IMR-90 (cell line): ENCODE data around the gene CAVIN1. TPM values are rescaled to one million over a fixed set of nuclear protein-coding genes. Genes with fewer than 3 reads are reported as not detected.
A peak's percentile ranks its signal among the peaks of the same experiment; 100 is the strongest.

Experiments
- ATAC-seq: fragments of 200-7000 bp; cut with Tn5 transposase; 2 replicates; pipeline ENCODE4 v1.9.1; 2020; ENCODE audit warnings: low read depth, mild to moderate bottlenecking, moderate library complexity
- BruUV-seq: library from RNA; stranded (reverse); fragments of 400-500 nt; replicated peaks from 2 replicates; lab custom pipeline; 2021; lab: Mats Ljungman, UMichigan
- CTCF ChIA-PET: fragments of 300-600 bp; formaldehyde crosslinking; extraction: SDS; loops from one replicate; lab custom pipeline; 2021; ENCODE audit warnings: antibody characterized with exemption; lab: Yijun Ruan, JAX
- POLR2A ChIA-PET: fragments of 300-600 bp; sonication (Branson Sonifier 250); formaldehyde crosslinking; loops from one replicate; lab custom pipeline; 2022; ENCODE audit warnings: antibody characterized with exemption; ENCODE audit not compliant: unreplicated experiment; lab: Charles Lee
- DNase-seq: peaks from one replicate; pipeline ENCODE4 v3.0.0; 2013
- H2AFZ ChIP-seq: replicated peaks from 2 replicates; pipeline ENCODE3; 2013; ENCODE audit warnings: low read length, mild to moderate bottlenecking; ENCODE audit not compliant: poor library complexity
- H2AK5ac ChIP-seq: 2 replicates; pipeline ENCODE4 v1.6.1; 2013; ENCODE audit warnings: low read depth, low read length, inconsistent platforms
- H2AK9ac ChIP-seq: replicated peaks from 2 replicates; pipeline ENCODE3; 2013; ENCODE audit warnings: mild to moderate bottlenecking, low read depth, low read length, moderate library complexity; ENCODE audit not compliant: poor library complexity
- H2BK120ac ChIP-seq: 2 replicates; pipeline ENCODE4 v1.6.1; 2013; ENCODE audit warnings: low read depth, low read length, inconsistent platforms
- H2BK15ac ChIP-seq: 3 replicates; pipeline ENCODE4 v1.6.1; 2013; ENCODE audit warnings: low read depth, low read length, inconsistent platforms
- H2BK20ac ChIP-seq: 2 replicates; pipeline ENCODE4 v1.6.1; 2013; ENCODE audit warnings: low read depth, mild to moderate bottlenecking, inconsistent platforms, low read length, moderate library complexity
- H2BK5ac ChIP-seq: 2 replicates; pipeline ENCODE4 v1.6.1; 2013; ENCODE audit warnings: mild to moderate bottlenecking, low read depth, low read length, inconsistent platforms; ENCODE audit not compliant: poor library complexity, severe bottlenecking
- H3K14ac ChIP-seq: replicated peaks from 2 replicates; pipeline ENCODE4 v1.6.1; 2013; ENCODE audit warnings: low read depth, low read length, inconsistent platforms
- H3K18ac ChIP-seq: 2 replicates; pipeline ENCODE4 v1.6.1; 2013; ENCODE audit warnings: low read depth, low read length, control low read depth
- H3K23ac ChIP-seq: 2 replicates; pipeline ENCODE4 v1.6.1; 2013; ENCODE audit warnings: low read depth, low read length, inconsistent platforms
- H3K27ac ChIP-seq: 2 replicates; pipeline ENCODE4 v1.5.1; 2013; ENCODE audit warnings: mild to moderate bottlenecking, control low read depth, low read length; ENCODE audit not compliant: insufficient read depth
- H3K27me3 ChIP-seq: 2 replicates; pipeline ENCODE4 v1.6.1; 2013; ENCODE audit warnings: low read length; ENCODE audit not compliant: control insufficient read depth, insufficient read depth
- H3K36me3 ChIP-seq: 2 replicates; pipeline ENCODE4 v1.6.1; 2013; ENCODE audit warnings: low read length, mixed read lengths; ENCODE audit not compliant: control insufficient read depth, insufficient read depth
- H3K4ac ChIP-seq: 2 replicates; pipeline ENCODE4 v1.6.1; 2013; ENCODE audit warnings: low read depth, low read length, inconsistent platforms
- H3K4me1 ChIP-seq: 2 replicates; pipeline ENCODE4 v1.6.1; 2013; ENCODE audit warnings: low read length, mixed read lengths; ENCODE audit not compliant: control insufficient read depth, insufficient read depth
- H3K4me2 ChIP-seq: 2 replicates; pipeline ENCODE4 v1.6.1; 2013; ENCODE audit warnings: low read depth, mild to moderate bottlenecking, control low read depth, low read length, moderate library complexity
- H3K4me3 ChIP-seq: 2 replicates; pipeline ENCODE4 v1.5.1; 2013; ENCODE audit warnings: low read depth, mild to moderate bottlenecking, control low read depth, low read length, moderate library complexity; ENCODE audit not compliant: insufficient read depth
- H3K56ac ChIP-seq: 2 replicates; pipeline ENCODE4 v1.6.1; 2013; ENCODE audit warnings: low read length, inconsistent platforms; ENCODE audit not compliant: insufficient read depth; ENCODE audit errors: extremely low read depth
- H3K79me1 ChIP-seq, 2 experiments: 2 replicates each; pipeline ENCODE4 v1.6.1; 2013; ENCODE audit warnings: low read length in 2 of 2, inconsistent platforms in 1 of 2, low read depth in 1 of 2
- H3K9ac ChIP-seq: 2 replicates; pipeline ENCODE4 v1.6.1; 2013; ENCODE audit warnings: low read depth, low read length, control low read depth
- H3K9me1 ChIP-seq: 2 replicates; pipeline ENCODE4 v1.6.1; 2013; ENCODE audit warnings: low read length, inconsistent platforms; ENCODE audit not compliant: insufficient read depth
- H3K9me3 ChIP-seq: 2 replicates; pipeline ENCODE4 v1.6.1; 2013; ENCODE audit warnings: low read length; ENCODE audit not compliant: control insufficient read depth, insufficient read depth
- H4K20me1 ChIP-seq: 2 replicates; pipeline ENCODE4 v1.6.1; 2013; ENCODE audit warnings: low read length, inconsistent platforms; ENCODE audit not compliant: insufficient read depth
- H4K5ac ChIP-seq: 2 replicates; pipeline ENCODE4 v1.6.1; 2013; ENCODE audit warnings: mild to moderate bottlenecking, low read depth, low read length, control low read depth
- H4K8ac ChIP-seq, 2 experiments: 2 replicates each; pipeline ENCODE4 v1.6.1; 2013; ENCODE audit warnings: low read depth in 2 of 2, low read length in 2 of 2, control low read depth in 1 of 2, inconsistent platforms in 1 of 2
- H4K91ac ChIP-seq: 2 replicates; pipeline ENCODE4 v1.6.1; 2013; ENCODE audit warnings: low read depth, low read length, inconsistent platforms; ENCODE audit not compliant: insufficient read depth
- CTCF ChIP-seq: conservative IDR thresholded peaks from 2 replicates; pipeline ENCODE4 v1.5.1; 2012; ENCODE audit warnings: mild to moderate bottlenecking, low read depth, low read length, improper control_type of control experiment
- MAFK ChIP-seq: IDR thresholded peaks from 2 replicates; pipeline ENCODE4 v1.6.1; 2012; ENCODE audit warnings: low read depth, low read length, improper control_type of control experiment
- POLR2A ChIP-seq: IDR thresholded peaks from 2 replicates; pipeline ENCODE4 v1.6.1; 2012; ENCODE audit warnings: mild to moderate bottlenecking, low read depth, low read length
- RFX5 ChIP-seq: IDR thresholded peaks from 2 replicates; pipeline ENCODE4 v1.8.0; 2012; ENCODE audit warnings: low read depth, mild to moderate bottlenecking, low read length, moderate library complexity
- WGBS, 2 experiments: methylation state at CpG; one replicate each; pipeline versions ENCODE4 v1.1.5 to v1.1.7; 2013; ENCODE audit warnings: missing lambda C conversion rate in 2 of 2; ENCODE audit not compliant: insufficient read length in 1 of 2; ENCODE audit errors: extremely low coverage in 2 of 2; 5-methylcytosine and 5-hydroxymethylcytosine counted together
- dilution Hi-C: fragments of 300-500 bp; cut with HindIII; formaldehyde crosslinking; loops from one replicate; pipeline ENCODE4 v1.14.3; 2018; ENCODE audit warnings: low sequenced_read_pairs; ENCODE audit not compliant: unreplicated experiment
- in situ Hi-C: fragments of 300-500 bp; cut with MboI; formaldehyde crosslinking; loops from 3 replicates; pipeline ENCODE4 v1.14.3; 2019; ENCODE audit warnings: low sequenced_read_pairs, inconsistent platforms, mixed read lengths
- intact Hi-C: fragments of 100-400 bp; cut with micrococcal nuclease; formaldehyde crosslinking; loops from 2 replicates; pipeline ENCODE4 v1.10.0; 2022
- polyA plus RNA-seq, 3 experiments: library from polyadenylated mRNA; depleted of rRNA; stranded (reverse); fragments of >200 nt; gene quantifications; 2 replicates each; pipeline ENCODE4 v1.2.3, GENCODE V29; 2012; ENCODE audit warnings: low replicate concordance in 1 of 3
- total RNA-seq: library from RNA; depleted of rRNA; stranded (reverse); fragments of >200 nt; gene quantifications from 2 replicates; pipeline ENCODE4 v1.2.3, GENCODE V29; 2012

Gene CAVIN1
- total and polyA plus RNA-seq, 2 of the 4 experiments (the other 2 are of a cell fraction): 491 to 556 TPM

- no TSS peak for BruUV-seq
- peaks cover 7 to 51% of the 10 kb centered on the region in 2 experiments; a peak in 2 of 4 replicates for H3K79me1 ChIP-seq
These were observed 36.3 kb upstream of the CAVIN1 start for GRCh38 chr17:42459256-42459800.

More at GRCh38 chr17:42459256-42459800, 36.3 kb upstream of the CAVIN1 start:
- H4K91ac ChIP-seq: no peak overlapping the region
- no peak overlapping the region; the same call in 1 of the 2 replicates for H4K5ac ChIP-seq
- peak overlapping the region; percentile 83 for H2AK9ac ChIP-seq
- WGBS, 2 experiments: 0% methylated on average over 5 of the region's 11 CpGs; no CpG with 5 or more reads in 1 of the 2 experiments
- H3K9me3 ChIP-seq: no peaks in the 10 kb centered on the region
- no peak overlapping the region for H4K8ac ChIP-seq
- TF ChIP-seq MAFK (peak; percentile 38; the same call in 1 of the 2 replicates), POLR2A (no peak), CTCF (peak; percentile 38), RFX5 (no peak)
- no peak overlapping the region for H2BK15ac ChIP-seq
- peak overlapping the region; percentile 13; the same call in 1 of the 2 replicates for H3K56ac ChIP-seq
- H2BK5ac ChIP-seq: peak overlapping the region; percentile 77
- intact Hi-C loops (loop anchor here (2.0 kb wide), 1 partner anchor 31 kb away; no protein-coding TSS in a partner anchor), dilution Hi-C loops (no loop called here), in situ Hi-C loops (no loop called here)
- ChIA-PET POLR2A (no interaction called here), CTCF (interaction anchor here (0.9 to 1.4 kb wide), 2 partner anchors 17 to 137 kb away, joined by 3 read pairs; no protein-coding TSS in a partner anchor)
- H3K4me1 ChIP-seq: peaks cover 12% of the 10 kb centered on the region
- peak; percentile 37 for ATAC-seq
- H3K9me1 ChIP-seq: peaks cover 10% of the 10 kb centered on the region
- no peaks in the 10 kb centered on the region for H3K27me3 ChIP-seq
- H2BK20ac ChIP-seq: no peak overlapping the region
- H3K4me2 ChIP-seq: peak overlapping the region; percentile 71
- H4K20me1 ChIP-seq: peaks cover 17% of the 10 kb centered on the region
- H3K14ac ChIP-seq: peak overlapping the region; percentile 49
- peak overlapping the region; percentile 57; the same call in 1 of the 2 replicates for H3K4ac ChIP-seq
- H3K27ac ChIP-seq: peak overlapping the region; percentile 42; the same call in 1 of the 2 replicates
- H3K23ac ChIP-seq: peak overlapping the region; percentile 62
- H2AFZ ChIP-seq: peak overlapping the region; percentile 93
- no peak overlapping the region for H2BK120ac ChIP-seq
- peak overlapping the region; percentile 64 for H3K9ac ChIP-seq
- peaks cover 3% of the 10 kb centered on the region; the same call in 1 of the 2 replicates for H3K36me3 ChIP-seq
- H3K18ac ChIP-seq: no peak overlapping the region
- no peak overlapping the region for H2AK5ac ChIP-seq
- peak; percentile 69 for DNase-seq
- peak overlapping the region; percentile 80 for H3K4me3 ChIP-seq
